IPS DF 4.7 (cell line): ENCODE data around the gene TP53TG3F.
"Not testable (repeated sequence)": the region's sequence is repeated elsewhere in the genome, so short reads cannot be mapped to it uniquely, and the experiment has no call there.

Source experiments
- DNase-seq: peaks from one replicate; pipeline ENCODE4 v3.0.0-alpha.2; 2013; ENCODE audit warnings: low spot score; ENCODE audit errors: extremely low read depth

TP53TG3F gene, protein sequence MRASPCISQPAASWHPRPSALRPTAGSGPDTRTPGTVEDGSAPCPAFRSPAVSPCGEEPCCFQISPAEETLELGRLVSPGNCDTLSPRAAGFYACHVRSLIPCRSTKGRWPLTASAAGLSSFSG

DNA sequence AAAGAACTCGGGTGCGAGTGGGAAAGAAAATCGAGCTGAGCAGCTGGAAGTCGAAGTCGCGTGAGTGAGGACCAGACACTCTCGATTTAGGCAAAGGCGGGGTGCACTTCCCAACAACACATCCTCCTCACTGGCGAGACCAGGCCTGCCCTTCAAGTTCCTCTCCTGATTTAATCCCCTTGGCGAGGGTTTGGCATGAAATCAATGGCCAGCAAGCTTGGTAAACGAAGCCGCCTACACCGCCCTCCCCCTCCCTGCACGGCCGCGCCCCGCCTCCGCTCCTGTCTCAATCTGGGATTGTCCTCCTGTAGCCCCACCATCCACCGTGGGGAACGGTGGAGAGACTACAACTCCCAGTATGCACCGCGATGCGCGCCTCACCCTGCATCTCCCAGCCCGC, at the start of gene TP53TG3F:
TSS of gene TP53TG3F (plus strand) at position 301 of the 400 bp plus-strand sequence. CDS start at position 369, 68 bp downstream.
- DNase-seq: not testable (repeated sequence)

DNA sequence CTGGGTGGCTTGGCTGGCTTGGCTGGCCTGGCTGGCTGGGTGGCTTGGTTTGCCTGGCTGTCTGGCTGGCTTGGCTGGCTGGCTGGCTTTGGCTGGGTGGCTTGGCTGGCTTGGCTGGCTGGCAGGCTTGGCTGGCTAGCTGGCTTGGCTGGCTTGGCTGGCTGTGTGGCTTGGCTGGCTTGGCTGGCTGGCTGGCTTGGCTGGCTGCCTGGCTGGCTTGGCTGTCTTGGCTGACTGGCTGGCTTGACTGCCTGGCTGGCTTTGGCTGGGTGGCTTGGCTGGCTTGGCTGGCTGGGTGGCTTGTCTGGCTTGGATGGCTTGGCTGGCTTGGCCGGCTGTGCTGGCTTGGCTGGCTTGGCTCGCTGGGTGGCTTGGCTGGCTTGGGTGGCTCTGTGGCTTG, 32.2 kb downstream of the TP53TG3F start:
- DNase-seq: not testable (repeated sequence)

DNA sequence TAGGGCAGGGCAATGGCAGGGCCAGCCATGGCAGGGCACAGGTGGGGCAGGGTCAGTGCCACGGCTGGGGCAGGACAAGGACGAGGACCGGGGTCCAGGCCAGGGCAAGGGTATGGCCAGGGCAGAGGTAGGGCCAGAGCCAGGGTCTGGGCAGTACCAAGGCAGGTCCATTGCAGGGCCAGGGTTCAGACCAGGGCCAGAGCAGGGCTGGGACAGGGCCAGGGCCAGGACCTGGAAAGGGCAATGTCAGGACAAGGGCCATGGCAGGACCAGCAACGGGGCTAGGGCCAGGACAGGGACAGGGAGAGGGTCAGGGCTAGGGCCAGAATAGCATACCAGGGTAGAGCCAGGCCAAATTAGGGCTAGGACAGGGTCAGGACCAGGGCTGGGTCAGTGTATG, 47.8 kb downstream of the TP53TG3F start:
- DNase-seq: not testable (repeated sequence)

- not testable (repeated sequence) for DNase-seq
These were observed 49.7 kb downstream of the TP53TG3F start for GRCh38 chr16:33509070-33509469.

DNA sequence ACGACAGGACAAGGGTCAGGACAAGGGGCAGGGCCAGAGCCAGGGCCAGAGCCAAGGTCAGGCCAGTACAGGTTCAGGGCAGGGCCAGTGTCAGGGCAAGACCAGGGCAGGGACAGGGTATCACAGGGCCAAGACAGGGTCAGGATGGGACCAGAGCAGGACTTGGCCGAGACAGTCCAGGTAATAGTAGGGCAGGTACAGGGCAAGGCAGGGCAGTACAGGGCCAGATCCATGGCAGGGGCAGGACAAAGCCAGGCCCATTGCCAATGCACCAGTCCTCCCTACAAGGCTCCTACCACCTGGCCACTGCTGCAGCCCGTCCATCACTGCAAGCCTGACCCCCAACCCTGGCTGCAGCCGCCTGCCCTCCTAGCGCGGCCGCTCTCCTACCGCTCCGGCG, 50.5 kb downstream of the TP53TG3F start:
- not testable (repeated sequence) for DNase-seq
